GM12874 (cell line): ENCODE data around the gene BPIFA1.

ENCODE experiments used
- TF ChIP-seq, protein P1 (sequence below): IDR thresholded peaks from 2 replicates; pipeline ENCODE4 v1.5.1; 2011; ENCODE audit warnings: low read depth, mild to moderate bottlenecking, control low read depth, low read length, moderate library complexity; ENCODE audit not compliant: insufficient read depth

BPIFA1 gene

DNA sequence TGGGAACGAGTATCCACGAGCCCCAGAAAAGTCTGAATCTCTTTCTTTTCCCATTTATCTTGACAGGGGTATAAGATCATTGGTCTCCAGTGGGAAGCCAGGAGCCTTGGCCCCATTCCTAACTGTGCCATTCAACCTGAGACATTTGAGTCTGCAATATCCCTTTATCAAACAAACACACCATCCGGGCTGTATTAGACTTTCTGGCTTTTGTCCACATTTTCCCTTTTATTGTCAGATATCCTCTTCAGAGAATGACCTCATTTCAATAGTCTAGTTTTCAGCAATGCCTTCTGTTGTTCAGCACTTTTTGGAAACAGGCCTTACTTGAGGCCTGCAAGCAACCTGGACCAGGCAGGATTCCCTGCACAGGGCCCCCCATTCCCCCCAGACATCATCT lies 15.7 kb downstream of the BPIFA1 start:
- TF ChIP-seq, protein P1, sequence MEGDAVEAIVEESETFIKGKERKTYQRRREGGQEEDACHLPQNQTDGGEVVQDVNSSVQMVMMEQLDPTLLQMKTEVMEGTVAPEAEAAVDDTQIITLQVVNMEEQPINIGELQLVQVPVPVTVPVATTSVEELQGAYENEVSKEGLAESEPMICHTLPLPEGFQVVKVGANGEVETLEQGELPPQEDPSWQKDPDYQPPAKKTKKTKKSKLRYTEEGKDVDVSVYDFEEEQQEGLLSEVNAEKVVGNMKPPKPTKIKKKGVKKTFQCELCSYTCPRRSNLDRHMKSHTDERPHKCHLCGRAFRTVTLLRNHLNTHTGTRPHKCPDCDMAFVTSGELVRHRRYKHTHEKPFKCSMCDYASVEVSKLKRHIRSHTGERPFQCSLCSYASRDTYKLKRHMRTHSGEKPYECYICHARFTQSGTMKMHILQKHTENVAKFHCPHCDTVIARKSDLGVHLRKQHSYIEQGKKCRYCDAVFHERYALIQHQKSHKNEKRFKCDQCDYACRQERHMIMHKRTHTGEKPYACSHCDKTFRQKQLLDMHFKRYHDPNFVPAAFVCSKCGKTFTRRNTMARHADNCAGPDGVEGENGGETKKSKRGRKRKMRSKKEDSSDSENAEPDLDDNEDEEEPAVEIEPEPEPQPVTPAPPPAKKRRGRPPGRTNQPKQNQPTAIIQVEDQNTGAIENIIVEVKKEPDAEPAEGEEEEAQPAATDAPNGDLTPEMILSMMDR: no peak

DNA sequence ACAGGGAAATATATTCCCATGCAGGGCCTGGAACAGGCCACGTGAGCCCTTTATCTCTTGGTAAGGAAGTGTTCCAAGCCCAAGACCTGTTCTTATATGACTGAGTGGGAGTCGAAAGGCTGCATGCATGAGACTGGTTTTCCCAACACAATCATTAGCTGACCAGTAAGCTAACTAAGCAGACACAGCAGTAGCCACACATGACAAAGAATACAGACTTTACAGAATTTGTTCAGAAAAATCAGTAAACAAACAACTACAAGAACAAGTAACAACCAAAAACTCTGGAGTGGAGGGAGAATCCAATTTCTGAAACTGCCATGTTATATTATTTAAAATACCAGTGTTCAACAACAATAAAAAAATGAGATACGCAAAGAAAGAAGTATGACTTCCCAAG lies 16.7 kb downstream of the BPIFA1 start:
- TF ChIP-seq, protein P1: no peak

DNA sequence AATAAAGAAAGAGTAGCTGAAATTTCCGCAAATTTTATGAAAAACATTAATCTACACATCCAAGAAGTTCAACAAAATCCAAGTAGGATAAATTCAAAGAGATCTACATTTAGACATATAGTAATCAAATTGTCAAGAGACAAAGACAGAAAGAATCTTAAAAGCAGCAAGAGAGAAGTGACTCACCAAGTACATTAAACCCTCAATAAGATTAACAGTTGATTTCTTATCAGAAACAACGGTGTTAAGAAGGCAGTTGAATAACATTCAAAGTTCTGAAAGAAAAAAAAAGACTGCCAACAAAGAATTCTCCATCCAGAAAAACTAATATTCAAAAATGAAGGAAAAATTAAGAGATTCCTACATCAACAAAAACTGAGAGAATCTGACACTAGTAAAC lies 19.2 kb downstream of the BPIFA1 start:
- TF ChIP-seq, protein P1: no peak

DNA sequence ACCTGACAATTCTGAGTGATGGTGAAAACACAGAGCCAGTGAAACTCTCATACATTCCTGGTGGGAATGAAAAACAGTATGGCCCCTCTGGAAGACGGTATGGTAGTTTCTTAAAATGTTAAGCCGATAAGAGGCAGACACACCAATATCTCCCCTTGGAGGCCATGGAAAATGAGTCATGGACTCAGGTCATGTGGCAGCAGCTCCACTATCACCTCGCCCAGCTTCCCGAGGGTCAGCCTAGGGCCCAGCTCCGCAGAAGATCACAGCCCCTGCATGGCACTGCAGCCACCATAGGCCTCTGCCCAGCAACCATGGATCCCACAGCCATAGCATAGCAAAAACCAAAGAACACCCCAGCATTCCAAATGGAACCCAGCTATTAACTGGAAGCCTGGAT lies 21.4 kb downstream of the BPIFA1 start:
- TF ChIP-seq, protein P1: no peak

DNA sequence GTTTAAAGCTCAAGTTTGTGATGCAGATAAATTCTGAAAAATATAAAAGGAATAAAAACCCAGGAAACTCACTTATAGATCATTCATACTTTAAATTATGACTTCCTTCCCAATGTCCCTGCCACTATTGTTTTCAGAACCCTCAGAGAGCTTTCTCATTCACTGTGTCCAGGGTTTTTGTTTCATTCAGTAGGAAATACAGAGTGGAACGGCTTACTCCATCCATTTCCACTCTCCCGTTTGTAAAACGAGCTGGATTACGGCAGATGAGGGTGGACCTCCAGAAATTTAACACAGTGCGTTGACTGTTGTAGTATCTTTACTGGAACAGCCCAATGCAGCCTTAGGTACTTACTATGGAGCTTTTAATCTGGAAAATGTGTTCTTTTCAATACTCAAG lies 23.6 kb downstream of the BPIFA1 start:
- TF ChIP-seq, protein P1: no peak

DNA sequence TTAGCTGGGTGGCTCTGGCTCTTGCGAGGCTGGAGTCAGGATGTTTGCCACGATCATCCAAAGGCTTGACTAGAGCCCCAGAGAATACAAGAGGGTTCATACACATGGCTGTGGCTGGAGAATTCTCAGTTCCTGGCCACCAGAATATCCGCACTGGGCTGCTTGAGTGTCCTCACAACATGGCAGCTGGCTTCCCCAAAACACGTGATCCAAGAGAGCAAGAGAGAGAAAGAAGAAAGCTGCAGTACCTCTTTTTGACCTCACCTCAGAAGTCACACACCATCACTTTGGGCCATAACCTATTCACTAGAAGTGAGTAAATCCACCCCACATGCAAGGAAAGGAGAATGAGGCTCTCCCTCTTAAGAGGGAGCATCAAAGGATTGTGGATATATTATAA lies 25.7 kb downstream of the BPIFA1 start:
- TF ChIP-seq, protein P1: no peak

DNA sequence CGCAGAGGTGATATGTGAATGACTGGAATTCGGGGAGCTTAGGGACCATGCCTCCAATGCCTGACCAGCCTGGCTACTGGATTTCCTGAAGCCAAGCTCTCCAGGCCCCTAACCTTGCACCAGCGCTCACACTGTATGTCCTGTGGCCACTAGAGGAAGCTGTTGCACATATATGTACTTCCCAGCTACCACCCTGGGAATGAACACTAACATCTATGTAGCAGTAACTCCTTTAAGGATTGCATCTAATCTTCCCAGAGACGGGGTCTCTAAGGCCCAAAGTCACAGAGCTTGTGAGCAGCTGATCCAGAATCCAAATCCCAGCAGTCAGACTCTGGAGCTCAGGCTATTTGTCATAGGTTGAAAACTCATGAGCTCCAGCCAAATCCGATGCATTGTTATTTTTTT lies 26.9 kb downstream of the BPIFA1 start:
- TF ChIP-seq, protein P1: peak; percentile 39

DNA sequence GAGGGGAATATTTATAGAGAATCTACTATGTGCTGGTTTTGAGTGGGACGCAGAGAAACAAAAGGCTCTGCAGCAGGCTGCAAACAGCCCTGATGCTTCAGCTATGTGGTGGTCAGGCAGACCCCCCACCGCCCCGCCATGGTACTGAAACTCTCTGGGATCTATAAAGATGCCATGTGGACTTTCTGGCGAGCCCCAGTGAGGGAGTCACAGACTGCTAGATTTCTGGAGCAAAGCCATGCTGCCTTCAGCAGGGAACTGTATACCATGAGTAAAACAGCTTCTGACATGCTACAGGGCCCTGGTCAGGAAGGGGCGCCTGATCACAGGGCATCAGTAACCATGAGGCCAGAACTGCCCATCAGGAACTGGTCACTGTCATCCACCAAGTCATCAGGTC lies 28.0 kb downstream of the BPIFA1 start:
- TF ChIP-seq, protein P1: no peak
